ENCODE data around the gene BLOC1S3. TPM values are rescaled to one million over a fixed set of nuclear protein-coding genes. Genes with fewer than 3 reads are reported as not detected.

Gene BLOC1S3, protein sequence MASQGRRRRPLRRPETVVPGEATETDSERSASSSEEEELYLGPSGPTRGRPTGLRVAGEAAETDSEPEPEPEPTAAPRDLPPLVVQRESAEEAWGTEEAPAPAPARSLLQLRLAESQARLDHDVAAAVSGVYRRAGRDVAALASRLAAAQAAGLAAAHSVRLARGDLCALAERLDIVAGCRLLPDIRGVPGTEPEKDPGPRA
- total RNA-seq, result 3.8 TPM

DNA sequence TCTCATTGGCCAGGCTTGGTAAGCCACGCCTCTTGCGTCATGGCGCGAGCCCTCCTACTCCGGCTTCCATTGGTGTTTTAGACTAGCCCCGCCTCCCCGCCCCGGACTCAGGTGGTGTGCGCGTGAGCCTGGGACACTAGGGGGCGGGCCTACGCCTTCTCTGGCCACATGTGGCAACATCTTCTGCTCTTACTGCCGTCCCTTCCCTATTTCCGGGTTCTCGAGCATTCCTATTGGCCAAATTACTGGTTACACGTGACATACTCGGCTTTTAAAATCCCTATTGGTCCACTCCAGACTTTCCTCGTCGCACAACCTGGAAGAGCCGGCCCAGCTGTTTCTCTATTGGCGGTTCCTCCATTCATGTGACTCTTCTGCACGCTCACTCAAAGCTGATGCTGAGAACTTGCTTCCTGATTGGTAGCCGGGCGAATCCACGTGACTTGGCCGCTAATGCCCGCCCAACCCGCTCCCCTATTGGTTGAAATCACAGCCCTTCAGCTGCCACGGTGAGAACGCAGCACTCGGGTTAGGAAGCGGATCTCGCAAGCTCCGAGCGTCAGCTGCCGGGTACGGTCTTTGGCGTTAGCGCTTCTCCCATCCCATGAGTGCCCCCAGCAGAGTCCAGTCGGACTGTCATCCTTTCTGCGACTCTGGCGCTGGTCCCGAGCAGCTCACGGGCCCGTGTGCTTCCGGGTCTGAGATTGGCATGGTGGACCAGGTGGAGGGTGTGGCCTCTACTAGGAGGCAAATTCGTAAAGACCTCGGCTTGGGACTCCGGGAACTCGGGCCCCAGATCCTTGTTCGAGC lies at the start of gene BLOC1S3:
TSS of gene BLOC1S3 (plus strand) at position 523 of the 810 bp plus-strand sequence. CDS start 513 bp downstream, outside the sequence.

GRCh38 chr19:45160870-45161737 lies 17.5 kb upstream of the BLOC1S3 start, which contains the start of gene NKPD1:
Gene NKPD1, minus strand, starts transcription at chr19:45160982. Its CDS starts 832 bp downstream, at chr19:45160150.

DNA sequence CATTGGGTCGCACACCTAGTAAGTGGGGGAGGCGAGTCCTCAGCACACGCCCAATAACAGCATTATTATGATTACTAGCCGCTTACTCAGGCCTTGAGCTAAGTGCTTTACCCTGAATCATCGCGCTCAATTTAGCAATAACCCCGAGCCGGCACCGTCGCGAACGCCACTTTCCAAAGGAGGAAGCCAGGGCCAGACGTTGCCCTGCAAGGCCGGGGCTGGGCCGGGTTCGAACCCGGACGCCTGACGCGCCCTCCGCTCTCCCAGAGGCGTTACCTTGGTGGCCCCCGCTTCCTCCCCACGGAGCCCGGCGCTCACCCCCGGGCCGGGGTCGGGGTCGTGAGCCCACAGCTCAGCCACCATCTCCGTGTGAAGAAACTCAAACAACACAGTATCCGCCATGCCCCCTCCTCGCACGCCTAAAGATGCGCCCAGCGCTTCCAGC lies 745 bp upstream of the BLOC1S3 start, which contains the start of gene TRAPPC6A:
TSS of gene TRAPPC6A (minus strand) at position 421 of the 445 bp plus-strand sequence. CDS start at position 402, 19 bp downstream.

Other genes starting within 250 kb of the BLOC1S3 start
- not detected for gene APOC4, start 236.5 kb upstream of the BLOC1S3 start, total RNA-seq
- not detected for gene APOC2, start 232.7 kb upstream of the BLOC1S3 start, total RNA-seq
- 64.5 TPM for gene CLPTM1, start 223.4 kb upstream of the BLOC1S3 start, total RNA-seq
- 0.63 TPM for gene RELB, start 177.3 kb upstream of the BLOC1S3 start, total RNA-seq
- gene CLASRP, start 139.7 kb upstream of the BLOC1S3 start, total RNA-seq, result 22.2 TPM
- gene ZNF296, start 102.3 kb upstream of the BLOC1S3 start, total RNA-seq, result not detected
- 12.5 TPM for gene GEMIN7, start 99.5 kb upstream of the BLOC1S3 start, total RNA-seq
- gene PPP1R37, start 85.6 kb upstream of the BLOC1S3 start, total RNA-seq, result 26.0 TPM
- 0.63 TPM for gene NKPD1, start 17.8 kb upstream of the BLOC1S3 start, total RNA-seq
- 4.7 TPM for gene TRAPPC6A, start 547 bp upstream of the BLOC1S3 start, total RNA-seq
- not detected for gene EXOC3L2, start 66.6 kb downstream of the BLOC1S3 start, total RNA-seq
- 28.2 TPM for gene MARK4, start 72.5 kb downstream of the BLOC1S3 start, total RNA-seq
- not detected for gene CKM, start 144.1 kb downstream of the BLOC1S3 start, total RNA-seq
- not detected for gene KLC3, start 162.0 kb downstream of the BLOC1S3 start, total RNA-seq
- 24.1 TPM for gene ERCC2, start 191.8 kb downstream of the BLOC1S3 start, total RNA-seq
- 0.31 TPM for gene PPP1R13L, start 226.3 kb downstream of the BLOC1S3 start, total RNA-seq
- gene POLR1G, start 227.9 kb downstream of the BLOC1S3 start, total RNA-seq, result 3.8 TPM
- 64.8 TPM for gene ERCC1, start 245.1 kb downstream of the BLOC1S3 start, total RNA-seq

Measured in parietal lobe (tissue), 1 donor.